Thymus (tissue), 11 donors: ENCODE results near the gene SLX4IP. TPM values are rescaled to one million over a fixed set of nuclear protein-coding genes. Genes with fewer than 3 reads are reported as not detected.

Source experiments
- DNase-seq, 9 donors: peaks; one replicate each; pipeline ENCODE4 v3.0.0-alpha.2; 2013; ENCODE audit warnings: low spot score in 9 of 9, low read depth in 6 of 9, missing footprints in 1 of 9
- H3K27ac ChIP-seq, 2 donors: one replicate each; pipeline ENCODE4 v1.5.1; 2013; ENCODE audit warnings: control low read depth in 1 of 2, low read depth in 1 of 2, low read length in 1 of 2, mild to moderate bottlenecking in 1 of 2, moderate library complexity in 1 of 2
- H3K27me3 ChIP-seq, 2 donors: one replicate each; pipeline ENCODE4 v1.5.1; 2013; ENCODE audit warnings: low read length in 1 of 2; ENCODE audit not compliant: control insufficient read depth in 2 of 2, insufficient read depth in 1 of 2
- H3K36me3 ChIP-seq, 2 donors: one replicate each; pipeline ENCODE4 v1.5.1; 2013; ENCODE audit warnings: low read length in 1 of 2, mild to moderate bottlenecking in 1 of 2, moderate library complexity in 1 of 2; ENCODE audit not compliant: control insufficient read depth in 2 of 2, insufficient read depth in 2 of 2
- H3K4me1 ChIP-seq, 2 donors: one replicate each; pipeline ENCODE4 v1.5.1; 2013; ENCODE audit warnings: low read length in 2 of 2; ENCODE audit not compliant: control insufficient read depth in 2 of 2, insufficient read depth in 2 of 2
- H3K4me3 ChIP-seq, 2 donors: one replicate each; pipeline ENCODE4 v1.5.1; 2013; ENCODE audit warnings: low read length in 2 of 2, control low read depth in 1 of 2, mild to moderate bottlenecking in 1 of 2
- H3K9me3 ChIP-seq, 2 donors: one replicate each; pipeline ENCODE4 v1.5.1; 2013; ENCODE audit warnings: low read length in 1 of 2, mild to moderate bottlenecking in 1 of 2; ENCODE audit not compliant: control insufficient read depth in 2 of 2, insufficient read depth in 1 of 2
- WGBS: extraction: QIAGEN DNeasy Blood & Tissue Kit; methylation state at CpG from one replicate; pipeline ENCODE4 v1.1.7; 2013; 5-methylcytosine and 5-hydroxymethylcytosine counted together
- polyA plus RNA-seq: library from polyadenylated mRNA; stranded (reverse); fragments of 200-250 nt; gene quantifications from one replicate; pipeline ENCODE4 v1.2.3, GENCODE V29; 2013
- total RNA-seq: library from RNA; stranded (reverse); fragments of 120-200 nt; gene quantifications from one replicate; pipeline ENCODE4 v1.2.4, GENCODE V29; 2013
- donor health status: healthy.

Gene SLX4IP
- total and polyA plus RNA-seq, 2 donors = 5.1 to 7.4 TPM

GRCh38 chr20:10572853-10573252, 137.7 kb downstream of the SLX4IP start:
- no peak overlapping the region for H3K27ac ChIP-seq
- DNase-seq = no peak
- H3K27me3 ChIP-seq = no peaks in the 10 kb centered on the region
- H3K4me1 ChIP-seq = peaks cover 0 to 8% of the 10 kb centered on the region in 2 donors
- no peaks in the 10 kb centered on the region for H3K9me3 ChIP-seq
- 97% methylated on average over 8 of the region's 8 CpGs for WGBS
- H3K4me3 ChIP-seq = no peak overlapping the region
- H3K36me3 ChIP-seq = no peaks in the 10 kb centered on the region

- WGBS = 92% methylated on average over 2 of the region's 2 CpGs
- Histone ChIP-seq H3K27ac (no peak overlapping the region), H3K27me3 (no peaks in the 10 kb centered on the region), H3K4me1 (peaks cover 0 to 8% of the 10 kb centered on the region in 2 donors), H3K4me3 (no peak overlapping the region), H3K9me3 (no peaks in the 10 kb centered on the region), H3K36me3 (no peaks in the 10 kb centered on the region)
- no peak for DNase-seq
Observed at GRCh38 chr20:10573273-10573950, 138.3 kb downstream of the SLX4IP start.

GRCh38 chr20:10573951-10574339, 138.8 kb downstream of the SLX4IP start:
- no peaks in the 10 kb centered on the region for H3K27me3 ChIP-seq
- 96% methylated on average over 1 of the region's 1 CpG for WGBS
- H3K9me3 ChIP-seq = no peaks in the 10 kb centered on the region
- no peak overlapping the region for H3K4me3 ChIP-seq
- no peak overlapping the region for H3K27ac ChIP-seq
- H3K4me1 ChIP-seq = peaks cover 0 to 8% of the 10 kb centered on the region in 2 donors
- H3K36me3 ChIP-seq = no peaks in the 10 kb centered on the region
- no peak for DNase-seq

- H3K4me3 ChIP-seq = no peak overlapping the region
- no peaks in the 10 kb centered on the region for H3K36me3 ChIP-seq
- H3K27me3 ChIP-seq = no peaks in the 10 kb centered on the region
- no peaks in the 10 kb centered on the region for H3K9me3 ChIP-seq
- no peak overlapping the region for H3K27ac ChIP-seq
- WGBS = 88% methylated on average over 3 of the region's 3 CpGs
- DNase-seq = no peak
- H3K4me1 ChIP-seq = peaks cover 0 to 2% of the 10 kb centered on the region in 2 donors
Observed at GRCh38 chr20:10576411-10577090, 141.4 kb downstream of the SLX4IP start.

- 94% methylated on average over 3 of the region's 3 CpGs for WGBS
Observed at GRCh38 chr20:10577648-10578047, 142.5 kb downstream of the SLX4IP start.

GRCh38 chr20:10578607-10579006, 143.5 kb downstream of the SLX4IP start:
- Histone ChIP-seq H3K27ac (no peak overlapping the region), H3K4me3 (no peak overlapping the region), H3K4me1 (no peaks in the 10 kb centered on the region), H3K9me3 (no peaks in the 10 kb centered on the region), H3K36me3 (no peaks in the 10 kb centered on the region), H3K27me3 (no peaks in the 10 kb centered on the region)
- DNase-seq = no peak
- 39% methylated on average over 2 of the region's 2 CpGs for WGBS

More at GRCh38 chr20:10577648-10578047, 142.5 kb downstream of the SLX4IP start:
- Histone ChIP-seq H3K27ac (no peak overlapping the region), H3K4me1 (no peaks in the 10 kb centered on the region), H3K4me3 (no peak overlapping the region), H3K9me3 (no peaks in the 10 kb centered on the region), H3K27me3 (no peaks in the 10 kb centered on the region), H3K36me3 (no peaks in the 10 kb centered on the region)
- DNase-seq = no peak

- Histone ChIP-seq H3K27ac (no peak overlapping the region), H3K9me3 (no peaks in the 10 kb centered on the region), H3K4me3 (no peak overlapping the region), H3K27me3 (no peaks in the 10 kb centered on the region), H3K4me1 (no peaks in the 10 kb centered on the region), H3K36me3 (no peaks in the 10 kb centered on the region)
- WGBS = 98% methylated on average over 1 of the region's 1 CpG
- DNase-seq = no peak
Observed at GRCh38 chr20:10579942-10580341, 144.8 kb downstream of the SLX4IP start.

GRCh38 chr20:10580700-10581099, 145.6 kb downstream of the SLX4IP start:
- H3K9me3 ChIP-seq = no peaks in the 10 kb centered on the region
- WGBS = 86% methylated on average over 2 of the region's 2 CpGs
- no peak for DNase-seq
- no peak overlapping the region for H3K27ac ChIP-seq
- H3K4me3 ChIP-seq = no peak overlapping the region
- H3K27me3 ChIP-seq = no peaks in the 10 kb centered on the region
- no peaks in the 10 kb centered on the region for H3K36me3 ChIP-seq
- no peaks in the 10 kb centered on the region for H3K4me1 ChIP-seq

GRCh38 chr20:10581823-10582222, 146.7 kb downstream of the SLX4IP start:
- no peak for DNase-seq
- WGBS = 70% methylated on average over 4 of the region's 4 CpGs
- no peaks in the 10 kb centered on the region for H3K36me3 ChIP-seq
- no peaks in the 10 kb centered on the region for H3K4me1 ChIP-seq
- H3K27me3 ChIP-seq = no peaks in the 10 kb centered on the region
- H3K27ac ChIP-seq = no peak overlapping the region
- H3K9me3 ChIP-seq = no peaks in the 10 kb centered on the region
- no peak overlapping the region for H3K4me3 ChIP-seq
